ENCODE data around the gene XXYLT1. TPM values are rescaled to one million over a fixed set of nuclear protein-coding genes. Genes with fewer than 3 reads are reported as not detected.
"Not testable (repeated sequence)": the region's sequence is repeated elsewhere in the genome, so short reads cannot be mapped to it uniquely, and the experiment has no call there.

Gene XXYLT1
- total RNA-seq, 1 donor from 2014 or later = 2.7 TPM

DNA sequence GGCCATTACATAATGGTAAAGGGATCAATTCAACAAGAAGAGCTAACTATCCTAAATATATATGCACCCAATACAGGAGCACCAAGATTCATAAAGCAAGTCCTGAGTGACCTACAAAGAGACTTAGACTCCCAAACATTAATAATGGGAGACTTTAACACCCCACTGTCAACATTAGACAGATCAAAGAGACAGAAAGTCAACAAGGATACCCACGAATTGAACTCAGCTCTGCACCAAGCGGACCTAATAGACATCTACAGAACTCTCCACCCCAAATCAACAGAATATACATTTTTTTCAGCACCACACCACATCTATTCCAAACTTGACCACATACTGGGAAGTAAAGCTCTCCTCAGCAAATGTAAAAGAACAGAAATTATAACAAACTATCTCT, 55.4 kb downstream of the XXYLT1 start:
- ATAC-seq; intact Hi-C loops (cut with DNase I); DNase-seq (ENCODE audit: missing footprints): not testable (repeated sequence)

DNA sequence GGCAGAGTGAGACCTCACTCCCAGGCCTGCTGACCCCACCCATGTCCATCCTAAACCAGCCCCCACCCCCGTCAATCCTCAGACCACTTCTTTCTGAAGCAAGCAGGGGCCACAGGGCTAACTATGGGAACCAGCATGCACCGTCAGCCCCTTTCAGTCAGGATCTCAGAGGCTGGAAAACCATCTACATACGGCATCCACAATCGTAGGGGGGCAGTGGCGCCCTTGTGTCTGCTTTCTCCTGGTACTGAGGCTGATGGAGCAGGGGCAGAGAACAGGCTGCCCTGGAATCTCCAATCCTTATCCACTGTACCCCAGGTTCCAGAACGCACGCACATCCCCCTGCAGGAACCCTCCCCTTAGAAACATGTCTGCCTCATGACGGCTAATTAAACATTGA, 56.6 kb downstream of the XXYLT1 start:
- intact Hi-C loops (cut with DNase I) = no loop called here
- ATAC-seq (no peak), DNase-seq (ENCODE audit: missing footprints) (no peak)

DNA sequence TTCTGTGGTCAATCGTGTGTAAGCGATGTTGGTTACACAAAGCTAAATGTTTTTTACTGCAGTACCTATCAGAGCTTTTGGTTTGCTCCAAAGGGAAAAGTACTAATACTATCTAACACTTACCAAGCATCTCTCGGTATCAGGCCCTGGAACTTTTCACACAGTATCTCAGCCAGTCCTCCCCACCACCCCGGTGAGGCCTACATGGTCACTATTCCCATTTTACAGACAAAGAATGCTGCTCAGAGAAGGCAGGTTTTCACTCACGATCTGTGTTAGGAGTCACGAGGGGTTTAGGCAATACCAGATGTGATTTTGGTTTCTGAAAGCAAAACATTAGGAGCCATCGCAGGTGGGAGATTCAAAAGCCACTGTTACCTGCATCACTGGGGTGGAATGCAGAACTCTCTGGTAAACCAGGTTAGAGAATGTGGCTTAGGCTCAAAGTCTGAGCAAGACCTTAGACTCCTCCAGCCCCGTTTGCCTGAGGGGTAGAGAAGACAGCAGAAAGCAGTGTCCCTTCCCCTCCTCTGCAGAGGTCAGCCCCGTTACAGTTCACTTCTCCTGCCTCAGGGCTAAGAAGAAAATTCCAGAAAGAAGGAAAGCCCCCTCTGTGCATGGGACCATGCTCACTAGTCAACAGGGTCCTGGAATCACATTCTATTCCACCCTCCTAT, 57.2 kb downstream of the XXYLT1 start:
- intact Hi-C loops (cut with DNase I) = no loop called here

DNA sequence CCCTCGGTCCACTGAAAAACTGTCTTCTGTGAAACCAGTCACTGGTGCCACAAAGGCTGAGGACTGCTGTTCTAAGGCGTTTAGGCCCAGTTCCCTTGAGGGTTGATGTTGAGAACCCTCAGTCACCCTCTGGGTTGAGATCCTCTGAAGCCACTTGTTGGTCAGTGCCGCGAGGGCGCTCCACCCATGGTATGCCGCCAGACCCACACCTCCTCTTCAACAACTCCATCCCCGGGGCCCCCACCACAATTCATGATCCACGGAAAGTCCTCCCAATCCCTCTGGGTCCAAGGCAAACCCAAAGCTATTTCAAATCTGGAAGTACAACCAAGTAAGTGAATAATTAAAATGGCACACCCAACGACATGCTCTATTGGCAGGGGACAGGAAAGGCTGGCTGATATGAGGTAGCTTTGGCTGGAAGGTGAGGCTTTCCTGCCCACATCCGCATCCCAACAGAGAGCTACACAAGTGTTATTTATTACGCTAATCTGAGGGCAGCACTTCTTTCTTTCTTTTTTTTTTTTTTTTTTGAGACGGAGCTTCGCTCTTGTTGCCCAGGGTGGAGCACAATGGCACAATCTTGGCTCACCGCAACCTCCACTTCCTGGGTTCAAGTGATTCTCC, 58.1 kb downstream of the XXYLT1 start:
- DNase-seq (ENCODE audit: missing footprints) (no peak), ATAC-seq (no peak)
- intact Hi-C loops (cut with DNase I) = no loop called here

More for the DNA sequence above, 57.2 kb downstream of the XXYLT1 start:
- no peak for DNase-seq (ENCODE audit: missing footprints)
- no peak for ATAC-seq

DNA sequence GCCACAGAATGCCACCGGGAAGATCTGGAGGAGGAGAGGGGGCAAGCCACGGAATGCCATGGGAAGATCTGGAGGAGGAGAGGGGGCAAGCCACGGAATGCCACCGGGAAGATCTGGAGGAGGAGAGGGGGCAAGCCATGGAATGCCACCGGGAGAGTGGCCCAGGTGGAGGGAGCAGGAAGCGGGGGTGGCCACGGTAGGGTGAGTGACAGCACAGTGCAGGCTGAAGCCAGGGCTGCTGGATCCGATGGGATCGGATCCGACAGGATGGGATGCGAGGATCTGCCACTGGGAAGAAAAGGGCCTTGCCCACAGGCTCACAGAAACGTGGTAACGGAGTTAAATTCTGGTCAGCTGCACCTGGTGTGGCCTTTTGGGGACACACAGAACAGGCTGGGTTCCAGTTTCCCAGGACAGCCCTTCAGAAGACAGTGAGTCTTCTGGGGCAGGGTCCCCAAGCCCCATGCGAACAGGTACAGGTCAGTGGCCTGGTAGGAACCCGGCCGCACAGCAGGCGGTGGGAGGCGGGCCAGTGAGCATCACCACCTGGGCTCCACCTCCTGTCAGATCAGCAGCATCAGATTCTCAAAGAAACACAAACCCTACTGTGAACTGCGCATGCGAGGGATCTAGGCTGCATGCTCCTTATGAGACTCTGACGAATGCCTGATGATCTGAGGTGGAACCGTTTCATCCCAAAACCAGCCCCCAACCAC, 58.8 kb downstream of the XXYLT1 start:
- ATAC-seq = no peak
- intact Hi-C loops (cut with DNase I) = no loop called here
- no peak for DNase-seq (ENCODE audit: missing footprints)

DNA sequence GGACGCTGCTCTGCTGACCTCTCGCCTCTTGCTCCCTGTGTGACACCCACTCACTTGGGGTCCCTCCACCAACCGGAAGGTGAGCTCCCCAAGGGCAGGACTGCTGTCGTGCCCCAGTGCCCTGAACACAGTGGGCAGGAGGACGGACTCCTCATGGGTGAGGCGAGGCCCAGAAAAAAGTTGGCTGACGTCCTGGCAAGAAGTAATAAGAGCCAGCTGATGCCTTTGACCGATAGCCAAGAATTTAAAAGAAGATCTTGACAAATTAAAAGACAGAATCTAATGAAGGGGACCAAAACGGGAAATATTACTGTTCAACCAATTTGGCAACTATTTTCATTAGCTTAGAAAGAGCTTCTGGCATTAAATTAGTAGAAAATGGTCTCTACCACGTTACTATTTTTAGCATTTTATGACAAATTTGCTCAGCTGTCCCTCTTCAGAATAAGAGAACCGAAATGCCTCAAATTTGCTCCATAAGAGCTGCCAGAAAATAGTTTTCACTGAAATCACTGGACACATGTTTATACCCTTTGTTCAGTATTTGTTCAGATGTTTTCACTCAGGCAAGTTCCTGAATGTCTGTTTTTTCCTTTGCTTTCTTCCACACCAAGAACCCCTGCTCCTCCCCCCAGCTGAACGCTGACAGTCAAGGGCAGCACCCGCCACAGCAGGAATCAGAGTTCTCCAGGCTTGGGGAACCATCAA, 60.5 kb downstream of the XXYLT1 start:
- intact Hi-C loops (cut with DNase I) = no loop called here
- ATAC-seq (peak; percentile 73), DNase-seq (ENCODE audit: missing footprints) (peak; percentile 65)

DNA sequence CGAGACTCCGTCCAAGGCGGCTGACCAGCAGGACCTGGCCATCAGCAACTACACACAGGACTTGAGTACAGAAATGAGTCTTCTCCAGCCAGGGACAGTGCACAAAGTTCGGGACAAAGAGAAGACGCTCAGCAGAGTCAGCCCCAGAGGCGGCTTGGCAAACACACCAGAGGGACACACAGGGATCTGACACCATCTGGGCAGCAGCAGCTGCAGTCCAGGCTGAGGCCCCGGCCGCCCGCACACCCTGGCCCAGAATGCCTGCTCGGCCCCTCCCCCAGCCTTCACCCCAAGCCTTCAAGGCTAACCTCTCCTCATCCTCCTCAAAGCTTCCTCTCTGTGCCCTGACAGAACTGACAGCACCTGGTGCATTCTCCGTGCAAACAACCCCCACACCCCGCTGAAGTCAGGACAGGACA, 61.1 kb downstream of the XXYLT1 start:
- intact Hi-C loops (cut with DNase I) = no loop called here
- peak; percentile 66 for ATAC-seq
- no peak for DNase-seq (ENCODE audit: missing footprints)

DNA sequence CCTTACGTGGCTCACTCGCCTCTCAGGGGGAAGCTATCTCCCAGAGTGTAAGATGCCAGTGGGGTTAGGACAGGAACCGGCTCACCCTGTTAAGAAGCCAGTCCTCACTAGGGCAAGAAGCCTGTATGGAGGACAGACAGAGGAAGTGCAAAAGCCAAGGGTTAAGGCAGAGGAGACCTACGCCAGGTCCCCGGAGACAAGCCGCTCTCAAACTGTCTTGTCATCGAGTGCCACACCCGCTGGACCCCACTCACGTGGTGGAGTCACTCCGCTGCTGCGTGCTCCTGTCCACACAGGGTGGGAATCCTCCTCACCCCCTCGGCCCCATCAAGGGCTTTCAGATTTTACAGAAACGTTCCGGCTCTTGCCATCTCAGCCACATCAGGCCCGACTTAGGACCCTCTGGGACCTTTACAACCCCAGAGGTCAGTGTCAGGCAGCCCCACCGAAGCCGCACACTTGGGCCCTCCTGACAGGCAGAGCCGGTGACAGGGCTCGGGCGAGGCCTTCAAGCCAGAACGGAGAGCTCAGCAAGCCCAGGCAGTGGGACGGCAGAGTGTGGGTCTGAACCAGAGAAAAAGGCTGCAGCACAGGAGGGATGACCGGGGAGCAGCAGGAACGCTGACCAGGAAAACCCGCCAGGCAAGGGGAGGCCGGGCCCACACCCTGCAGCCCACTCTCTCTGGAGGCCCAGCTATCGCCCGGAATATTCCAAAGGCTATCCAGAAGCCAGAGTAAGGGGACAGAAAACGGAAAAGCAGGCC, 61.7 kb downstream of the XXYLT1 start:
- intact Hi-C loops (cut with DNase I) = no loop called here
- DNase-seq (ENCODE audit: missing footprints) (no peak), ATAC-seq (no peak)

DNA sequence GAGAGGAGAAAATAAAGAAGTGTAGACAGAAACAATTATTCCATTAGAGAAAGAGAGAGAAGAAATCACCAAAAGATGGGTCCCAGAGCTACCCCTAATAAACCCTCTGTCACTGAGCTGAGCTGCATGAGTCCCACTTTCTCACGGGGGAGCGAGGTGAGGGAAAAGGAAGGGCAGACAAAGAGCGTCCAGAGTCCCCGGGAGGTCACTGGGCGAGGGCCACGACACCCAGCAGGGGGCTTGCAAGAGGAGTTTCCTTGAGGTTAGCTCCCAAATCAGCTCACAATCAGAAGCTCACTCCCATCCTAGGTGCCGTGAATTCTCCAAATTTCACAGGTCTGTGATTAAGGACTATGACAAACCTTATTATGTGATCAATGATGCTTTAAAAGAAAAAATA, 62.3 kb downstream of the XXYLT1 start:
- no peak for DNase-seq (ENCODE audit: missing footprints)
- intact Hi-C loops (cut with DNase I) = no loop called here
- ATAC-seq = no peak

DNA sequence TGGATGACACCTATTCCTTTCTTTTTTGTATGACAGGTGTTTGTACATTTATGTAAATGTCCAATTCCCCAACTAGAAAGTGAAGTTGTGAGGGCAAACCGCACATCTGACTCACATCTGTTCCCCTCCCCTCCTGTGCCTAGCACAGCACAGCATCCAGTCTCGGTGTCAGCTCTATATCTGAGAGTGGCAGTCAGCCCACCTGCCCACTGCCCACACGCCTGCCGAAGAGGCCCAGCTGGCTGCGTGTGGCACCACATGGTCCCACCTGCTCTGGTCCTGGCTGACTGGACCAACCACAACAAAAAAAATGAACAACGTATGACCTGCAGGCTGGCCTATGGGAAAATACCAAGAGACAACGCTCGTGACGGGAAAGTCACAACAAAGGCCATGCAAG, 62.8 kb downstream of the XXYLT1 start:
- ATAC-seq = no peak
- DNase-seq (ENCODE audit: missing footprints) = no peak
- intact Hi-C loops (cut with DNase I) = no loop called here

DNA sequence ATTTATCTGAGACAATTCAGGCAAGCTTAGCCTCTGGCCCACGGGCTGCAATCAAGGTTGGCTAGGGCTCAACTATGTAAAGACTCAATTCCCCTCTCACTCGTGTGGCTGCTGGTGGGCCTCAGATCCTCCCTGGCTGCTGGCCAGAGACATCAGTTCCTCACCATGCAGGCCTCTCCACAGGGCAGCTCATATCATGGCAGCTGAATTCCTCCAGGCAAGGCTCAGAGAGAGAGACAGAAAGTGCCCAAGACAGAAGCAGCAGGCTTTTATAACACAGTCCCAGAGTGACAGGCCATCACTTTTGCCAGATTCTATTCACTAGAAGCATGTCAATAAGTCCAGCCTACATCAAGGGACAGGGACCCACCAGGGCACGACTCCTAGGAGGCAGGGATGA, 63.2 kb downstream of the XXYLT1 start:
- ATAC-seq (no peak), DNase-seq (ENCODE audit: missing footprints) (no peak)
- intact Hi-C loops (cut with DNase I) = no loop called here

DNA sequence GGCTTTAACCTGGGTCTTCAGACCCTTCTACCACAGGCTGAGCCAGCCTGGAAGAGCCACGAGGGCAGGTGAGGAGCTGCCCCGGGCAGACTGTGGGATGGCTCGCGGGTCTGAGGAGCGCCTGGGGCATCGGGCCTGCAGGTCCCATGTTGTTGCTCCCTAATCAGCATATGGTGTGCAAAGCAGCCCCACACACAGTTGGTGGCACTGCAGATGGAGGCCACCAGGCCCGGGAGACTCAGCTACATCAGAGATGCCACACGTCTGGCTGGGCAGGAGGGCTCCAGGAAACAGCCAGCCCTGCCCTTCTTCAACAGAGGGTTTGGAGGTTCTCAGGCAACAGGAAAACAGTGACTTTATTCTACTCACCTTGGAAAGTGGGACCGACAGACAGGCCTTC, 63.9 kb downstream of the XXYLT1 start:
- intact Hi-C loops (cut with DNase I) = no loop called here
- DNase-seq (ENCODE audit: missing footprints) = no peak
- no peak for ATAC-seq

DNA sequence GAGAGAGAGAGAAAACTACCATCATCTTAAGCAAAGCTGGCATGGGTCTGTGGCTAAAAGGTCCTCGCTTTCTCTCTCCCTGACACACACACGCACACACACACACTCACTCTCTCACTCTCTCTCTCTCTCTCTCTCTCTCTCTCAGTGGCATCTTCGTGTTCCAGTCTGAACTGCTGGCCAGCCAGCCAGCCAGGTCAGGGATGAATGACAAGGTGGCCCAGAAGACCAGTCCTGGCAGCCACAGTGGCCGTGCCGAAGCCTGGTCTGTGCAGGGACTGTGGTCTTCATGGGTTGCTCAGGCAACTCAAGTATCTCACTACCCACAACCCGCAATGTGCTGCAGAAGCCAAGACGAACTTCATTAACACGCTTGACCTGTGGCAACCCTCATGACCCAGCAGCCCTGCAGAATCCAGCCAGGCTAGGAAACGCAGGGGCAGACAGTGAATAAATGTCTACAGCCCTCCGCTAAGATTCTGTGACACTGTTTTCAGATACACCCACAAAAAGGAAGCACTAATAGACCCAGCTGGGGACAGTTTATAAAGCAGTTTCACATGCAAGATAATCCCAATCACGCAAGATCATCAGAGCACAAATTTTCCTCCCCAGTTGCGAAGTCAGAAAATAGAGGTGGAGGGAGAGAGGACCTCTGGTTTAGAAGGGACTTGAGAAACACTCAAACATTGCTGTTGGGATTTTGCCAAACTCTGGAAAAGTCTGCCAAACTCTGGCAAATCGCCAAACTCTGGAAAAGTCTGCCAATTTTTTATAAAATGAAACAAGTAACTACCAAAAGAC, 66.4 kb downstream of the XXYLT1 start:
- ATAC-seq = peak; percentile 6
- DNase-seq (ENCODE audit: missing footprints) = no peak

DNA sequence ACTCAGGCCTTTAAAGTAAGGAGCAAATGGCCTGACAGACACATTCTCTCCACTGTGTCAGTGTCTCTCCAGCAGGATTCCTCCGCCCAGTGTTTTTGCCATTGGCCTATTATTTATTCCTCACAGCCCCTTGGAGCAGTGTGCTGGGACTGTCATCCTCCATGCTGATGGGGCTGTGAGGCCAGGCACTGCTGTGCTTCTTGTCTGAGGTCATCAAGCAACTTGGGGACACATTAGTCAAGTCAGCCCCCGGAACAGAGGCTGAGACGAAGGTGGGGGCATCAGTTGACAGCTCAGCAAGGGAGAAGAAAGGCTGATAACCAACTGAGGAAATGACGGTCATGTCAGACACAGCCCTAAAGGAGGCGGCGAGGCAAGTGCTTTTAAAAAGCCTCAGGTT, 67.4 kb downstream of the XXYLT1 start:
- DNase-seq (ENCODE audit: missing footprints) = no peak
- intact Hi-C loops (cut with DNase I) = no loop called here
- ATAC-seq = peak; percentile 19

More for the DNA sequence above, 66.4 kb downstream of the XXYLT1 start:
- intact Hi-C loops (cut with DNase I) = no loop called here

DNA sequence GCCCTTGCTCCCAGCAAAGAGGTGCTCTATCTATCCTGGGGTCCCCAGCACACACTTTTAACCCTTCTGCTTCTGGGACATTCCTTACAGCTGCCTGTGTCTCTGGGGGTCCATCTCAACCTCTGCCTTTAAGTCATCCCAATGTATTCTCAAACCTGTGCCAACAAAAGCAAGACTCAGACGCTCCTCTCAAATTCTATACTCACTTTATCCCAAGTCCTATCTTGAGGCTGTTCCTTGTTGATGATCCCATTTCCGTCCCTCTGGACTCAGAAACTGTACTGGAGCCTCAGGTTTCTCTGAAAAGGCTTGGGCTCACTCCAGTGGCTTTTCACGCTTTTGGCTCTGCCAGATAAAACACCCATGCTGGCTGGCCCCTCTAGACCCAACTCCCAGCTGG, 69.7 kb downstream of the XXYLT1 start:
- intact Hi-C loops (cut with DNase I) = no loop called here
- DNase-seq (ENCODE audit: missing footprints) (no peak), ATAC-seq (no peak)

DNA sequence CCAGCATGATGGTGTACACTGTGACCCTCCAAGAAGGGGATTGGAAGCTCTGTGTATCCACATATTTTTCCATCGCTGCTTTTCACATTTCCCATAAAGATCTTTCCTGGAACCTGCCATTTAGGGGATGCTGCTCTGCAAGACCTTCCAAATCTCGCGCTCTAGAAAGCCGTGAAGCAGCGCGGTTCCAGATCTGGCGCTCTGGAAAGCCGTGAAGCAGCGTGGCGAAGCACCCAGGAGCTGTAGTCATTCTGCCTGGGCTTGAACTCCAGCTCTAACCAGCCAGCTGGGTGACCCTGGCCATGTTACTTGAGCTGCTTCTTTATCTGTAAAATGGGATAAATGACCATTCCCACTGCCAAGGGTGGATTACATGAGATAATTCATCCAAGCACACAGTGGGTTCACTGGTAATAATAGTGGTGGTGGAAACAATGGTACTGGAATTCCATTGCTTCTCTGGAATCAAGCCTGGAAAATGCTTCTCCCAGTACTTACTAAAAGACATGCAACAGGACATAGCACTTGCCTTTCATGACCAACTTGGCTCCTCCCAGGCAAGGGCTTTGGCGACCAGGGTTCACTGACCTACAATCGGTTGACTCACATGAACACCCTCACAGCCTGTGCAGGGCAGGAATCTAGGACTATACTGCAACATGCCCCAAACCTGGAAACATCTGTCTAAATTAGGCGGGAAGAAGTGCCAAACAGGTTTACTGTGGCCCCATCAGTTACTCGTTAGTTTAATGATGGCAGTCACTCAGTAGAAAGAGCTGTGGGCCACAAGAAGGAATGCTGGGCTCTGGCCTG, 70.7 kb downstream of the XXYLT1 start:
- intact Hi-C loops (cut with DNase I) = no loop called here
- DNase-seq (ENCODE audit: missing footprints) (no peak), ATAC-seq (no peak)
